Measurements from ENCODE around the gene PLK1. TPM values are rescaled to one million over a fixed set of nuclear protein-coding genes. Genes with fewer than 3 reads are reported as not detected.
"Not testable (repeated sequence)": the region's sequence is repeated elsewhere in the genome, so short reads cannot be mapped to it uniquely, and the experiment has no call there.

PLK1 gene
- total and polyA plus RNA-seq, 2 donors = 1.3 to 3.5 TPM

DNA sequence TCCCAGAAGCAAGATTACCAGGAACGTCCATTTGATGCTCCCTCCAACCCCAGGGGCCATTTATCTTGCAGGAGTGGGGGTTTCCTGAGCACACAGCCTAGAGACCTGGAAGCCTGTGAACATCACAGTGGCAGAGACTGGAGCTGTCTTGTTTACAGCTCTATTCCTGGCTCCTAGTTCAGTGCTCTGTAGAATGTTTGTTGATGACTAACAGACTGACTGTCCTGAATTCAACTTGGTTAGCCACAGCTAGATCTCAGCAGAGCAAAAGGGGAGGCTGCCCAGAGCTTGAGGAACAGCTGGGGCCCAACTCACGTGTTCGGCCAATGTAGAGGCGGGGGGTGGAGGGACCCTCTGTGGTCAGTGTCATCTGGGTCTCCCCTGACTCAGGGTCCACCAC, 27.8 kb downstream of the PLK1 start:
- no peak for DNase-seq (ENCODE audit: extremely low spot score)
- 84% methylated on average over 4 of the region's 4 CpGs for WGBS
- Histone ChIP-seq H3K4me1 (ENCODE audit: insufficient read depth) (no peaks in the 10 kb centered on the region), H3K4me3 (ENCODE audit: low read depth, low read length) (no peak overlapping the region), H3K27ac (ENCODE audit: low read depth) (no peak overlapping the region), H3K36me3 (ENCODE audit: insufficient read depth) (no peaks in the 10 kb centered on the region)

GRCh38 chr16:23709536-23709935, 30.8 kb downstream of the PLK1 start:
- DNase-seq (ENCODE audit: extremely low spot score) = no peak
- Histone ChIP-seq H3K36me3 (ENCODE audit: insufficient read depth) (no peaks in the 10 kb centered on the region), H3K4me3 (ENCODE audit: low read depth, low read length) (no peak overlapping the region), H3K4me1 (ENCODE audit: insufficient read depth) (no peaks in the 10 kb centered on the region), H3K27ac (ENCODE audit: low read depth) (no peak overlapping the region)

GRCh38 chr16:23710008-23710407, 31.3 kb downstream of the PLK1 start:
- no peaks in the 10 kb centered on the region for H3K4me1 ChIP-seq (ENCODE audit: insufficient read depth)
- H3K4me3 ChIP-seq (ENCODE audit: low read depth, low read length) = no peak overlapping the region
- 74% methylated on average over 2 of the region's 2 CpGs for WGBS
- no peaks in the 10 kb centered on the region for H3K36me3 ChIP-seq (ENCODE audit: insufficient read depth)
- DNase-seq (ENCODE audit: extremely low spot score) = no peak
- H3K27ac ChIP-seq (ENCODE audit: low read depth) = no peak overlapping the region

GRCh38 chr16:23710504-23710903, 31.8 kb downstream of the PLK1 start:
- WGBS = 89% methylated on average over 3 of the region's 3 CpGs
- H3K4me3 ChIP-seq (ENCODE audit: low read depth, low read length) = no peak overlapping the region
- no peaks in the 10 kb centered on the region for H3K4me1 ChIP-seq (ENCODE audit: insufficient read depth)
- H3K36me3 ChIP-seq (ENCODE audit: insufficient read depth) = no peaks in the 10 kb centered on the region
- H3K27ac ChIP-seq (ENCODE audit: low read depth) = no peak overlapping the region
- DNase-seq (ENCODE audit: extremely low spot score) = no peak

- Histone ChIP-seq H3K27ac (ENCODE audit: low read depth) (no peak overlapping the region), H3K4me1 (ENCODE audit: insufficient read depth) (no peaks in the 10 kb centered on the region), H3K36me3 (ENCODE audit: insufficient read depth) (no peaks in the 10 kb centered on the region), H3K4me3 (ENCODE audit: low read depth, low read length) (no peak overlapping the region)
- 70% methylated on average over 4 of the region's 4 CpGs for WGBS
- no peak for DNase-seq (ENCODE audit: extremely low spot score)
These were observed 33.1 kb downstream of the PLK1 start for GRCh38 chr16:23711785-23712184.

DNA sequence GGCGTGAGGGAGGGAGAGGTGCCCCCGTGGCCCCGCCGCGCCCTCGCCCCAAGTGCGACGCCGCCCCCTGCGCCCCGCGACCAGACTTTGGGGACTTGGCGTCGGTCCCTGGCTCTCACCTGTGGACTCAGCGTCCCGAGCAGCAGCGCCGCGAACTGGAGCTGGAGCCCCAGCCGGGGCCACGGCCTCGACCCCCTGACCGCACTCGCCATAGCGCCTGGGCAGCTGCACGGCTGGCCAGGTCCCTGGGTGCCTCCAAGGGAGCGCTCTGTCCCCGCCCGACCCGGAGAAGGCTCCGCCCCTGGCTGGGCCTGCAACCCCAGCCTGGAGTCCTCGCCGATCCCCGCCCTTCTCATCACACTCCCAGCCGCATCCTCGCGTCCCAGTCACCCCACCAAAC, 34.3 kb downstream of the PLK1 start, which contains the start of gene ERN2:
Gene ERN2 (minus strand): TSS at position 247 of the 400 bp plus-strand sequence. CDS start 35 bp downstream, at position 212.
- H3K27ac ChIP-seq (ENCODE audit: low read depth) = peak within 1 kb of the TSS; percentile 18
- 3% methylated on average over 37 of the region's 37 CpGs for WGBS
- no peaks in the 10 kb centered on the region for H3K36me3 ChIP-seq (ENCODE audit: insufficient read depth)
- H3K4me1 ChIP-seq (ENCODE audit: insufficient read depth) = no peaks in the 10 kb centered on the region
- H3K4me3 ChIP-seq (ENCODE audit: low read depth, low read length) = peak within 1 kb of the TSS; percentile 18
- DNase-seq (ENCODE audit: extremely low spot score) = no peak

GRCh38 chr16:23716484-23716883, 37.8 kb downstream of the PLK1 start:
- H3K36me3 ChIP-seq (ENCODE audit: insufficient read depth) = no peaks in the 10 kb centered on the region
- 86% methylated on average over 5 of the region's 5 CpGs for WGBS
- H3K4me3 ChIP-seq (ENCODE audit: low read depth, low read length) = no peak overlapping the region
- no peak for DNase-seq (ENCODE audit: extremely low spot score)
- H3K27ac ChIP-seq (ENCODE audit: low read depth) = no peak overlapping the region
- H3K4me1 ChIP-seq (ENCODE audit: insufficient read depth) = no peaks in the 10 kb centered on the region

GRCh38 chr16:23722613-23723240, 44.0 kb downstream of the PLK1 start:
- H3K4me1 ChIP-seq (ENCODE audit: insufficient read depth); H3K27ac ChIP-seq (ENCODE audit: low read depth): not testable (repeated sequence)
- 84% methylated on average over 9 of the region's 9 CpGs for WGBS

GRCh38 chr16:23724096-23724784, 45.6 kb downstream of the PLK1 start:
- 68% methylated on average over 8 of the region's 8 CpGs for WGBS
- no peak for DNase-seq (ENCODE audit: extremely low spot score)
- Histone ChIP-seq H3K27ac (ENCODE audit: low read depth) (no peak overlapping the region), H3K4me1 (ENCODE audit: insufficient read depth) (no peaks in the 10 kb centered on the region), H3K36me3 (ENCODE audit: insufficient read depth) (no peaks in the 10 kb centered on the region), H3K4me3 (ENCODE audit: low read depth, low read length) (no peak overlapping the region)

More at GRCh38 chr16:23722613-23723240, 44.0 kb downstream of the PLK1 start:
- DNase-seq (ENCODE audit: extremely low spot score); H3K36me3 ChIP-seq (ENCODE audit: insufficient read depth); H3K4me3 ChIP-seq (ENCODE audit: low read depth, low read length): not testable (repeated sequence)

- WGBS = 68% methylated on average over 3 of the region's 3 CpGs
- Histone ChIP-seq H3K27ac (ENCODE audit: low read depth) (no peak overlapping the region), H3K4me3 (ENCODE audit: low read depth, low read length) (no peak overlapping the region), H3K4me1 (ENCODE audit: insufficient read depth) (no peaks in the 10 kb centered on the region), H3K36me3 (ENCODE audit: insufficient read depth) (no peaks in the 10 kb centered on the region)
- no peak for DNase-seq (ENCODE audit: extremely low spot score)
These were observed 46.1 kb downstream of the PLK1 start for GRCh38 chr16:23724785-23725131.

GRCh38 chr16:23726710-23727109, 48.0 kb downstream of the PLK1 start:
- Histone ChIP-seq H3K27ac (ENCODE audit: low read depth) (no peak overlapping the region), H3K4me1 (ENCODE audit: insufficient read depth) (no peaks in the 10 kb centered on the region), H3K36me3 (ENCODE audit: insufficient read depth) (no peaks in the 10 kb centered on the region), H3K4me3 (ENCODE audit: low read depth, low read length) (no peak overlapping the region)
- WGBS = 88% methylated on average over 3 of the region's 3 CpGs
- no peak for DNase-seq (ENCODE audit: extremely low spot score)

DNA sequence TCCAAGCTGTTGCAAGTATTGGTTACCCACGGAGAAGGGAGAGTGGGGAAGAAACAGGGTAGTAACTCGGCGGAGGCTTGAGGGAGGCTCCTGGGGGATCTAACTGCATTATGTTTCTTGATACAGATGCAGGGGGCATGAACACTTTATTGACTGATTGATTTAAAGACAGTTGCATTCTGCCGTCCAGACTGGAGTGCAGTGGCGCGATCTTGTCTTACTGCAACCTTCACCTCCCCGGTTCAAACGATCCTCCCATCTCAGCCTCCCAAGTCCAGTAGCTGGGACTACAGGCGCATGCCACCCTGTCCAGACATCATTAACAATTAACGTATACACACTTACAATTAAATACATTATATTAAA, 49.4 kb downstream of the PLK1 start:
- Histone ChIP-seq H3K27ac (ENCODE audit: low read depth) (no peak overlapping the region), H3K4me3 (ENCODE audit: low read depth, low read length) (no peak overlapping the region), H3K36me3 (ENCODE audit: insufficient read depth) (no peaks in the 10 kb centered on the region), H3K4me1 (ENCODE audit: insufficient read depth) (no peaks in the 10 kb centered on the region)
- WGBS = 59% methylated on average over 10 of the region's 10 CpGs
- no peak for DNase-seq (ENCODE audit: extremely low spot score)

GRCh38 chr16:23729503-23730424, 51.1 kb downstream of the PLK1 start:
- DNase-seq (ENCODE audit: extremely low spot score) = no peak
- 74% methylated on average over 12 of the region's 12 CpGs for WGBS
- no peaks in the 10 kb centered on the region for H3K4me1 ChIP-seq (ENCODE audit: insufficient read depth)
- no peak overlapping the region for H3K27ac ChIP-seq (ENCODE audit: low read depth)
- H3K36me3 ChIP-seq (ENCODE audit: insufficient read depth) = no peaks in the 10 kb centered on the region
- no peak overlapping the region for H3K4me3 ChIP-seq (ENCODE audit: low read depth, low read length)
